HepG2 (cell line): ENCODE measurements around the gene ZFP36L2. TPM values are rescaled to one million over a fixed set of nuclear protein-coding genes. Genes with fewer than 3 reads are reported as not detected.
A peak's percentile ranks its signal among the peaks of the same experiment; 100 is the strongest.

Experiments
- ATF7 ChIP-seq, 2 experiments: fragments of 450-650 bp in 1 of 2; sonication (generic) in 1 of 2; formaldehyde crosslinking in 1 of 2; IDR thresholded peaks; 2 replicates each; pipeline versions ENCODE4 v1.4.0 to v1.6.1; 2016 to 2020; ENCODE audit warnings: antibody characterized with exemption in 1 of 2, mild to moderate bottlenecking in 1 of 2, missing genetic modification reagents in 1 of 2
- CREB1 ChIP-seq, 2 experiments: fragments of 450-650 bp in 1 of 2; IDR thresholded peaks; 2 replicates each; pipeline ENCODE4 v1.6.1; 2016 to 2017; ENCODE audit warnings: control low read depth in 1 of 2, mild to moderate bottlenecking in 1 of 2, missing compliant biosample characterization in 1 of 2, missing genetic modification characterization in 1 of 2
- MEIS2 ChIP-seq: sonication (generic); formaldehyde crosslinking; IDR thresholded peaks from 2 replicates; pipeline ENCODE4 v1.9.0; 2021; ENCODE audit warnings: mild to moderate bottlenecking, missing genetic modification reagents
- NR2F1 ChIP-seq, 2 experiments: fragments of 450-650 bp in 1 of 2; formaldehyde crosslinking in 1 of 2; IDR thresholded peaks; 2 replicates each; pipeline versions ENCODE4 v1.5.0 to v1.6.1; 2016 to 2020; ENCODE audit warnings: mild to moderate bottlenecking in 1 of 2, missing compliant biosample characterization in 1 of 2, missing genetic modification reagents in 1 of 2, moderate library complexity in 1 of 2
- SAP130 ChIP-seq: IDR thresholded peaks from 2 replicates; pipeline ENCODE4 v1.6.1; 2016; ENCODE audit warnings: low read depth
- SRF ChIP-seq: IDR thresholded peaks from 2 replicates; pipeline ENCODE4 v1.6.1; 2011; ENCODE audit warnings: mild to moderate bottlenecking, low read depth, low read length, moderate library complexity
- TSC22D2 ChIP-seq: sonication (generic); formaldehyde crosslinking; IDR thresholded peaks from 2 replicates; pipeline ENCODE4 v1.5.1; 2020; ENCODE audit warnings: missing genetic modification reagents, mild to moderate bottlenecking, borderline replicate concordance
- ZNF124 ChIP-seq: sonication (generic); formaldehyde crosslinking; IDR thresholded peaks from 2 replicates; pipeline ENCODE4 v1.4.0; 2020; ENCODE audit warnings: missing genetic modification reagents
- ZNF225 ChIP-seq: sonication (generic); formaldehyde crosslinking; IDR thresholded peaks from 2 replicates; pipeline ENCODE4 v1.4.0; 2020; ENCODE audit warnings: mild to moderate bottlenecking, missing genetic modification reagents
- ZNF264 ChIP-seq: sonication (generic); formaldehyde crosslinking; IDR thresholded peaks from 2 replicates; pipeline ENCODE4 v1.4.0; 2020; ENCODE audit warnings: missing genetic modification reagents
- ZNF468 ChIP-seq: sonication (generic); formaldehyde crosslinking; IDR thresholded peaks from 2 replicates; pipeline ENCODE4 v1.8.0; 2022; ENCODE audit warnings: mild to moderate bottlenecking, moderate library complexity, missing genetic modification reagents
- ZNF746 ChIP-seq: sonication (generic); formaldehyde crosslinking; IDR thresholded peaks from 2 replicates; pipeline ENCODE4 v1.8.0; 2022; ENCODE audit warnings: mild to moderate bottlenecking, missing genetic modification reagents
- polyA plus RNA-seq, 8 experiments: library from polyadenylated mRNA; depleted of rRNA in 3 of 8; stranded (reverse) in 7 of 8; unstranded in 1 of 8; fragments of >200 nt; fragmentation: Illumina TruSeq in 4 of 8; extraction: Trizol in 4 of 8; gene quantifications; 2 replicates each; pipeline versions ENCODE4 v1.2.1 to v1.2.3, GENCODE V29; 2011 to 2016; ENCODE audit warnings: low read depth in 4 of 8, missing spikeins in 1 of 8, mixed read lengths in 1 of 8; ENCODE audit not compliant: insufficient read depth in 1 of 8
- total RNA-seq, 5 experiments: library from RNA; depleted of rRNA; stranded (reverse); fragments of >200 nt; fragmentation: Illumina TruSeq; extraction: Trizol; gene quantifications; 2 replicates each; pipeline ENCODE4 v1.2.3, GENCODE V29; 2016; ENCODE audit warnings: low read depth in 1 of 5
- TF ChIP-seq, protein P1 (sequence below): sonication (generic); formaldehyde crosslinking; IDR thresholded peaks from 2 replicates; pipeline ENCODE4 v1.4.0; 2020; ENCODE audit warnings: missing genetic modification reagents
- TF ChIP-seq, protein P2 (sequence below): sonication (generic); formaldehyde crosslinking; IDR thresholded peaks from 2 replicates; pipeline ENCODE4 v1.4.0; 2020; ENCODE audit warnings: missing genetic modification reagents, low read depth, mild to moderate bottlenecking, borderline replicate concordance
- TF ChIP-seq, protein P3 (sequence below): sonication (generic); formaldehyde crosslinking; IDR thresholded peaks from 2 replicates; pipeline ENCODE4 v1.5.0; 2020; ENCODE audit warnings: mild to moderate bottlenecking, missing genetic modification reagents, borderline replicate concordance
- TF ChIP-seq, protein P4 (sequence below): sonication (generic); formaldehyde crosslinking; IDR thresholded peaks from 2 replicates; pipeline ENCODE4 v1.5.1; 2020; ENCODE audit warnings: mild to moderate bottlenecking, missing genetic modification reagents, moderate library complexity
- TF ChIP-seq, protein P5 (sequence below): sonication (generic); formaldehyde crosslinking; IDR thresholded peaks from 2 replicates; pipeline ENCODE4 v1.4.0; 2020; ENCODE audit warnings: mild to moderate bottlenecking, missing genetic modification reagents

Gene ZFP36L2
- total and polyA plus RNA-seq, 2 of the 13 experiments (the other 11 are each of a cell fraction or from before 2014, with no cell fraction given), result 11.2 to 21.8 TPM

DNA sequence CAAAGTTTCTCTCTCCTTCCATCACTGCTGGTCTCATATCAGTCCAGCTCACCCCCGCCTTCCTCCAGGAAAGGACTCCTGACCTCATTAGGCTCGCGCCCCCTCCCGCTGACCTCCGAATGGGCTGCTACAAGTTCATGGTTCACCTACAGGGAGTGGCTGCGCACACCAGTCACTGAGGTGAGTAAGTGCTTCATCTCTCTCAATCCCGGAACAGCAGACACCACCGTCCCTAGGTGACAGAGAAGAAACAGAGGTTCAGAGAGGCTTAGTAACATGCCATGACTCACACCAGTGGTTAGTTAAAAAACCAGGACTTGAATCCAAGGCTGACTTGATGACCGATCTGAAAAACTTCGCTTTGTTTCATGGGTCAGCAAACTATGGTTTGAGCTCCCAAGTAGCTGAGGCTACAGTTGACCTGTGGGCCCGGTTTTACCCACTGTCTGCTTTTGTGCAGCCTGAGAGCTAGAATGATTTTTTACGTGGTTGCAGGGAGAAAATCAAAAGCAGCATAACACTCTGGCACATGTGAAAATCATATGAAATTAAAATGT, 42.0 kb downstream of the ZFP36L2 start (continued):
- TF ChIP-seq, protein P1, sequence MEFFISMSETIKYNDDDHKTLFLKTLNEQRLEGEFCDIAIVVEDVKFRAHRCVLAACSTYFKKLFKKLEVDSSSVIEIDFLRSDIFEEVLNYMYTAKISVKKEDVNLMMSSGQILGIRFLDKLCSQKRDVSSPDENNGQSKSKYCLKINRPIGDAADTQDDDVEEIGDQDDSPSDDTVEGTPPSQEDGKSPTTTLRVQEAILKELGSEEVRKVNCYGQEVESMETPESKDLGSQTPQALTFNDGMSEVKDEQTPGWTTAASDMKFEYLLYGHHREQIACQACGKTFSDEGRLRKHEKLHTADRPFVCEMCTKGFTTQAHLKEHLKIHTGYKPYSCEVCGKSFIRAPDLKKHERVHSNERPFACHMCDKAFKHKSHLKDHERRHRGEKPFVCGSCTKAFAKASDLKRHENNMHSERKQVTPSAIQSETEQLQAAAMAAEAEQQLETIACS, result no peak
- TF ChIP-seq, protein P2, sequence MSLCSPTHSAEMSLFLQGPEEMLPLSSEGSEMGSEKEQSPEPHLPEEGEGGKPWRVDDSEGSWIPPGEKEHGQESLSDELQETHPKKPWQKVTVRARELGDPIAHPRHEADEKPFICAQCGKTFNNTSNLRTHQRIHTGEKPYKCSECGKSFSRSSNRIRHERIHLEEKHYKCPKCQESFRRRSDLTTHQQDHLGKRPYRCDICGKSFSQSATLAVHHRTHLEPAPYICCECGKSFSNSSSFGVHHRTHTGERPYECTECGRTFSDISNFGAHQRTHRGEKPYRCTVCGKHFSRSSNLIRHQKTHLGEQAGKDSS (CRISPR knock-in tag), result peak; percentile 43; the same call in 1 of the 2 replicates
- TF ChIP-seq, protein P3, sequence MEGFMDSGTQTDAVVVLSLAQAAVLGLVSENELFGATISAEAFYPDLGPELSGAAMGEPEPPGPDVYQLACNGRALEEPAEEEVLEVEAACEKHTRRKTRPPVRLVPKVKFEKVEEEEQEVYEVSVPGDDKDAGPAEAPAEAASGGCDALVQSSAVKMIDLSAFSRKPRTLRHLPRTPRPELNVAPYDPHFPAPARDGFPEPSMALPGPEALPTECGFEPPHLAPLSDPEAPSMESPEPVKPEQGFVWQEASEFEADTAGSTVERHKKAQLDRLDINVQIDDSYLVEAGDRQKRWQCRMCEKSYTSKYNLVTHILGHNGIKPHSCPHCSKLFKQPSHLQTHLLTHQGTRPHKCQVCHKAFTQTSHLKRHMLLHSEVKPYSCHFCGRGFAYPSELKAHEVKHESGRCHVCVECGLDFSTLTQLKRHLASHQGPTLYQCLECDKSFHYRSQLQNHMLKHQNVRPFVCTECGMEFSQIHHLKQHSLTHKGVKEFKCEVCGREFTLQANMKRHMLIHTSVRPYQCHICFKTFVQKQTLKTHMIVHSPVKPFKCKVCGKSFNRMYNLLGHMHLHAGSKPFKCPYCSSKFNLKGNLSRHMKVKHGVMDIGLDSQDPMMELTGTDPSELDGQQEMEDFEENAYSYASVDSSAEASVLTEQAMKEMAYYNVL (CRISPR knock-in tag), result peak; percentile 75; the same call in 1 of the 2 replicates
- TF ChIP-seq ZNF124 (CRISPR knock-in tag) (peak; percentile 72; the same call in 1 of the 2 replicates), ZNF468 (CRISPR knock-in tag) (no peak), SRF (peak; percentile 77; the same call in 1 of the 2 replicates), CREB1 (IDR thresholded peaks at IDR 0.05) (peak; percentile 65), CREB1 (CRISPR knock-in tag; IDR thresholded peaks at IDR 0.05) (peak; percentile 82), SAP130 (CRISPR knock-in tag) (peak; percentile 91), MEIS2 (peak; percentile 70), ZNF225 (CRISPR knock-in tag) (no peak), ZNF746 (peak; percentile 73), TSC22D2 (CRISPR knock-in tag) (0 out of 2 replicates have a peak, but pooled peaks have one; percentile 70), NR2F1 (CRISPR knock-in tag; IDR thresholded peaks at IDR 0.05) (peak; percentile 83 to 94), ATF7 (IDR thresholded peaks at IDR 0.05) (0 out of 2 replicates have a peak, but pooled peaks have one; percentile 17), ATF7 (CRISPR knock-in tag; IDR thresholded peaks at IDR 0.05) (peak; percentile 26; the same call in 1 of the 2 replicates), ZNF264 (CRISPR knock-in tag) (peak; percentile 100)
- TF ChIP-seq, protein P4, sequence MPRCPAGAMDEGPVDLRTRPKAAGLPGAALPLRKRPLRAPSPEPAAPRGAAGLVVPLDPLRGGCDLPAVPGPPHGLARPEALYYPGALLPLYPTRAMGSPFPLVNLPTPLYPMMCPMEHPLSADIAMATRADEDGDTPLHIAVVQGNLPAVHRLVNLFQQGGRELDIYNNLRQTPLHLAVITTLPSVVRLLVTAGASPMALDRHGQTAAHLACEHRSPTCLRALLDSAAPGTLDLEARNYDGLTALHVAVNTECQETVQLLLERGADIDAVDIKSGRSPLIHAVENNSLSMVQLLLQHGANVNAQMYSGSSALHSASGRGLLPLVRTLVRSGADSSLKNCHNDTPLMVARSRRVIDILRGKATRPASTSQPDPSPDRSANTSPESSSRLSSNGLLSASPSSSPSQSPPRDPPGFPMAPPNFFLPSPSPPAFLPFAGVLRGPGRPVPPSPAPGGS, result 0 out of 2 replicates have a peak, but pooled peaks have one; percentile 85
- TF ChIP-seq, protein P5, sequence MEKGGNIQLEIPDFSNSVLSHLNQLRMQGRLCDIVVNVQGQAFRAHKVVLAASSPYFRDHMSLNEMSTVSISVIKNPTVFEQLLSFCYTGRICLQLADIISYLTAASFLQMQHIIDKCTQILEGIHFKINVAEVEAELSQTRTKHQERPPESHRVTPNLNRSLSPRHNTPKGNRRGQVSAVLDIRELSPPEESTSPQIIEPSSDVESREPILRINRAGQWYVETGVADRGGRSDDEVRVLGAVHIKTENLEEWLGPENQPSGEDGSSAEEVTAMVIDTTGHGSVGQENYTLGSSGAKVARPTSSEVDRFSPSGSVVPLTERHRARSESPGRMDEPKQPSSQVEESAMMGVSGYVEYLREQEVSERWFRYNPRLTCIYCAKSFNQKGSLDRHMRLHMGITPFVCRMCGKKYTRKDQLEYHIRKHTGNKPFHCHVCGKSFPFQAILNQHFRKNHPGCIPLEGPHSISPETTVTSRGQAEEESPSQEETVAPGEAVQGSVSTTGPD (CRISPR knock-in tag), result no peak
